SU-DHL-6 (cell line): ENCODE results near the gene GRIK2.

Experiments
- EZH2phosphoT487 ChIP-seq: fragments of 200-600 bp; sonication (generic), shearing (Covaris generic); conservative IDR thresholded peaks from 2 replicates; pipeline ENCODE4 v1.6.1; 2018; ENCODE audit warnings: mild to moderate bottlenecking, antibody characterized with exemption, low read length, moderate library complexity, mixed read lengths
- TF ChIP-seq, protein P1 (sequence below): fragments of 200-600 bp; sonication (generic); IDR thresholded peaks from one replicate; pipeline ENCODE4 v1.5.1; 2017; ENCODE audit warnings: antibody characterized with exemption, mild to moderate bottlenecking, low read length, moderate library complexity; ENCODE audit not compliant: insufficient read depth, poor library complexity, severe bottlenecking

DNA sequence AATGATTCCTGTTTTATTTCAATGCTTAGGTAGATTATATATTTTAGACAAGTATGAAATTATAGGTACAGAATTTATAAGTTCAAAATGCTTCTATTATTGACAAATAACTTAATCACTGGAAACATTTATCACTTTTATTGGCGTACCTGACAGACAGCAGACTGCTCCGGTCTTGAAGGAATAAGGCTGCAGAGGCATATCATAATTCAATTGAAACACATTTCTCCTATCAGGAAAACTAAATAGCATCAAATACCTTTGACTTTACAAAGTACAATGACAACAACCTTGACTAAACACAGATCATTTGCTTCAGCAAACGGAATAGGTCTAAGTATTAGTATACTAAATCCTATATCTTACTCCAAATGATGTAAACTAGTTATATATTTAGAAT is 91.3 kb downstream of the GRIK2 start:
- TF ChIP-seq EZH2phosphoT487 = no peak
- TF ChIP-seq, protein P1, sequence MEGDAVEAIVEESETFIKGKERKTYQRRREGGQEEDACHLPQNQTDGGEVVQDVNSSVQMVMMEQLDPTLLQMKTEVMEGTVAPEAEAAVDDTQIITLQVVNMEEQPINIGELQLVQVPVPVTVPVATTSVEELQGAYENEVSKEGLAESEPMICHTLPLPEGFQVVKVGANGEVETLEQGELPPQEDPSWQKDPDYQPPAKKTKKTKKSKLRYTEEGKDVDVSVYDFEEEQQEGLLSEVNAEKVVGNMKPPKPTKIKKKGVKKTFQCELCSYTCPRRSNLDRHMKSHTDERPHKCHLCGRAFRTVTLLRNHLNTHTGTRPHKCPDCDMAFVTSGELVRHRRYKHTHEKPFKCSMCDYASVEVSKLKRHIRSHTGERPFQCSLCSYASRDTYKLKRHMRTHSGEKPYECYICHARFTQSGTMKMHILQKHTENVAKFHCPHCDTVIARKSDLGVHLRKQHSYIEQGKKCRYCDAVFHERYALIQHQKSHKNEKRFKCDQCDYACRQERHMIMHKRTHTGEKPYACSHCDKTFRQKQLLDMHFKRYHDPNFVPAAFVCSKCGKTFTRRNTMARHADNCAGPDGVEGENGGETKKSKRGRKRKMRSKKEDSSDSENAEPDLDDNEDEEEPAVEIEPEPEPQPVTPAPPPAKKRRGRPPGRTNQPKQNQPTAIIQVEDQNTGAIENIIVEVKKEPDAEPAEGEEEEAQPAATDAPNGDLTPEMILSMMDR = no peak
